HTR-8/SVneo (cell line): Measurements from ENCODE around the gene OPA1.
A peak's percentile ranks its signal among the peaks of the same experiment; 100 is the strongest.
"Not testable (repeated sequence)": the region's sequence is repeated elsewhere in the genome, so short reads cannot be mapped to it uniquely, and the experiment has no call there.

ENCODE experiments used
- DNase-seq: peaks from one replicate; pipeline ENCODE4 v3.0.0; 2011; ENCODE audit warnings: low spot score, mixed read lengths; ENCODE audit not compliant: insufficient read length
- FAIRE-seq: peaks from 2 replicates; lab custom pipeline; 2011; peaks lifted over from hg19 to GRCh38; lab: Jason Lieb, UNC

The OPA1 gene

DNA sequence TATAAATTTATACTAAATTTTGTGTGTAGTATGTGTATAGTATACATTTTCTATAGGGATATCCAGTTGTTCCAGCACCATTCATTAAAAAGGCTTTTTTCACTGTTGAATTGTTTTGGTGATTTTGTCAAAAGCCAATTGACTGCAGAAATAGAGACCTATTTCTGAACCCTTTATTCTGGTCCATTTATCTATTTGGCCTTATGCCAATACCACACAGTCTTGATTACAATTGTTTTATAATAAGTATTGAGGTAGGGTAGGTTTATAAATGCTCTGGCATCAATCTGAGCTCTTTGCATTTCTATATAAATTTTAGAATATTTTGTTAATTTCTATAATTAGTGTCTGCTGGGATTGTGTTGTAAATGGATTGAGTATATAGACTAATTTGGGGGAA lies 6.5 kb upstream of the OPA1 start:
- DNase-seq (no peak), FAIRE-seq (no peak)

DNA sequence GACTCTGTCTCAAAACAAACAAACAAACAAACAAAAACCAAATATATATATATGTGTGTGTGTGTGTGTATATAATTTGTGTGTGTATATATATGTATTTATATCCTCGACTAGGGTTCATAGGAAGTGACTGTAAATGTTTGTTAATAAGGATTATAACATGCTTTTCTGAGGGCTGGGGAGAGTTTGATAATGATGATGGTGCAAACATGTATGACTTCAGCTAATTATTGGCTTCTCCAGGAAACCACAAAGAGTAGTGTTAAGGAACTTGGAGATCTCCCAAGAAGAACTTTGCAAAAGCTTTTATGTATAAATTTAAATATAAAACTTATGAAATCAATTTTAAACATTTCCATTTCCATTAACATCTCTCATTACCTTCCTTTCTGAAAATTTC lies 3.9 kb upstream of the OPA1 start:
- no peak for FAIRE-seq
- no peak for DNase-seq

DNA sequence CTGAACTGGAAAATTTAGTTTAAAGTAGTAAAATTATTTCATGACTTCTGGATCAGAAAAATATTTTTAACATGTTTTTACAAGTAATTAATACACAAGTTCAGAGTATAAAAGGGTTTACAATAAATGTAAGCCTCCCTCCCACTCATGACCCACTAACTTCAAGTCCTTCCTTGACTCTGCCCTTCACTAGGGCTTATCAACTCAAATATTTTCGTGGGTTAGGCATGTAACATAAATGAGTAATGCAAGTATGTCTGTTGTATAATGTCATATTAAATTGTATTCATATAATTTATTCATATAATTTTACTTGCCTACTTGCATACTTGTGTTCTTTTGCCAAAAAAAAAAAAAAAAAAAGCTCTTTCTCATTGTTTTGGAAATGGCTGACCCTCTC lies 3.4 kb upstream of the OPA1 start:
- DNase-seq (no peak), FAIRE-seq (no peak)

DNA sequence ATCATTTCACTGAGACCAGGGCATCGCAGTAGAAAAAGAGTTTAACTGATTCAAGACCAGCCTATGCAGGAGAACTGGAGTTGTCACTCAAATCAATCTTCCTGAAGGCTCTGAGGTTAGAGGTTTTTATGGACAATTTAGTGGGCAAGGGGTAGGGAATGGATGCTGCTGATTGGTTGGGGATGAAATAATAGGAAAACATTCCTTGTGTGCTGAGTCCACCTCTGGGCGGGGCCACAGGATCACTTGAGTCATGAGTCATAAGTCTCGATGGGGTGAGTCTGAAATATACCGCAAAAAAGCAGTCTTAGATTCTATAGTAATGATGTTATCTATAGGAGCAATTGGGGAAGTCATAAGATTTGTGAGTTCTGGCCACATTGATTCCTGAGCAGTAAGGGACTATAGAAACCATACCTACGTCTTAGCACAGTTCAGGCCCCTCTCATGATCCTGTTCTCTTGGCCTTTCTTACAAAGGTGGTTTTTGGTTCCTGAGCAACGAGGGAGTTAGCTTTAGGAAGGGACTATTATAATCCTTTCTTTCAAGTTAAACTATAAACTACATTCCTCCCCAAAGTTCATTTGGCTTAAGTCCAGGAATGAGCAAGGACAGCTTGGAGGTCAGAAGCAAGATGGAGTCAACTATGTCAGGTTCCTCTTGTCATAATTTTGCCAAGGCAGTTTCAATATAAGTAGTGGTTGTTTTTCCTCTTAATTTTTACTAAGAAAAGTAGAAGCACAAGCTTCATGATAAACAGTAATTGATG lies 2.7 kb upstream of the OPA1 start:
- DNase-seq (peak; percentile 60), FAIRE-seq (peak; percentile 48)

DNA sequence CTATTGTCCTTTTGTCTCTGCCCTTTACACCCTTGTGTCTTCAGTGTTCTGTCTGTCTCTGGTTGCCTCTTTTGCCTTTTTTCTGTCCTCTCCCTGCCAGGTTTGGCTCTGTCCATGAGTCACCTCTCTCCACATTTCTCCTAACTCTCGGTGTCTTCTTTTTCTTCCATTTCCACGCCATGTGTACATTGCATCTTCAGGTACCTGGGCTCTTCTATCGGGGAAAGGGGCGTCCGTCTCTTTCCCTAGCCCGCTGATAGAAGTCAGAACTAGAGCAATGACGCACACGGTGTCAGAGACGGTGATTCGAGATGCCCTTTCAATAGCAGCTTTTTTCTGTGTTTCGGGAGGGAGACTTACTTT lies 641 bp downstream of the OPA1 start:
- FAIRE-seq = no peak
- peak; percentile 12 for DNase-seq

DNA sequence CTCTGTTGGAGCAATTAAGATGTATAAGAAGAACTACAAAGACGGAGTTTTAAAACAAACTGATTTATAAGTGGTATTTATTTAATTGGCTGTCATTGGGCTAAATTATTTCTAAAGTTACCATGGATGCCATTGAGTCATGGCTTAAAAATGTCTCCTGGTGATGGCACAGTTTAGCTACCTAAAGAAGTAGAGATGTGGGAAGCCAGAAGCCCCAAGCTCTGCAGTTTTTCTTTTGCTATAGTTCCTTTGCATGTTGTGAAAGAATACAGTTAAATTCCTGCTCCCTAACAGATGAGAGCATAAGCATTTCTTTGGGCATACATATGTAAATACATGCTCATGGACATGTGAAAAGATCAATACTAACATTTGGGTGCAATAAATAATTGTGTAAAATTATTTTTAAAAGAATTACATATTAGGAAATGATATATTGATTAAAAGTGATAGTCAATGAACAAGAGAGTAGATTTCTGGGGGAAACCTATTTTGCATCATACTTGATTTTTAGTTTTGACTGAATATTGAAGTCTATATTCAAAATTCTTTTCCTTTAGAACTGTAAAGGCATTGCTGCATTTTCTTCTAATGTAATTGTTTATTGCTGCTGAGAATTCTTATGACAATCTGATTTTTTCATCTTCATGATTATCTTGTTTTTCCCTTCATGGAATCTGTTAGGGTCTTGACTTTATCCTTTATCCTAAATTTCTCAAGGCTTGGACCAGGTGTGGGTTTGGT lies 2.1 kb downstream of the OPA1 start:
- no peak for FAIRE-seq

DNA sequence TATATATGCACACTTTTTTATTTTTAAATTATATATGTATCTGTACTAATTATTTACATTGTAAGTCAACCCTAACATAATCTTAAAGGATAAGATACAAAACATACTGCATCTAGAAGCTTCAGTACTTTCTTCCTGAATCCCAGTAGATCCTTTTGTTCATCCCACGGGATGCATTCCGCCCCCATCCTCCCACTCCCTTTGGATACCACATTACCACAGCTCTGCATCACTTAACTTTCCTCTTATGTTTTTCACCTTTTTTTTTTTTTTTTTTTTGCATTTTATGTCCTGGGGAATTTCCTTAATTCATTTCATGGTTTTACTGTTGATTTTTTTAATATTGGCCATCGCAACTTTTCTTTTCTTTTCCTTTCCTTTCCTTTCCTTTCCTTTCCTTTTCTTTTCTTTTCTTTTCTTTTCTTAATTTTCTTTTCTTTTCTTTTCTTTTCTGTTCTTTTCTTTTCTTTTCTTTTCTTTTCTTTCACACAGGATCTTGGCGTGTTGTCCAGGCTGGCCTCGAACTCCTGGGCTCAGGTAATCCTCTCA lies 3.0 kb downstream of the OPA1 start:
- FAIRE-seq = no peak

More for the DNA sequence above, 2.1 kb downstream of the OPA1 start:
- no peak for DNase-seq

DNA sequence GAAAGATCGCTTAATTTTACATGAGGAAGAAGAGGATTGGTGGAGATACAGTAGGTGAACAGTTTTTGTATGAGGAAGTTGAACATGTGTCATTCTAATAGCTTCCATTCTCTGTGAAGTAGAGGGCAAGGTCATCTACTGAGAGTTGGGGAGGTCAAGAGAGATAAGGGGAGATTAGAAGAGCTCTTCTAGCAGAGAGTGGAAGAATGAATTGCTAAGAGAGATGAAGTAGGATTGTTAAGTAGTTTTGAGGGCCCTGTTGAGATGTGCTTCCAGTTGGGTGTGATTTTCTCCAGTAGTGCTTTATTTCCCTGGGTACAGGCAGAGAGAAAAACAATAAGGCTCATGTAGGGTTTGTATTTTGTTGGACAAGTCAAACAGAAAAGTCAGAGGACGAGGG lies 5.2 kb downstream of the OPA1 start:
- FAIRE-seq = no peak
- DNase-seq = no peak

More for the DNA sequence above, 3.0 kb downstream of the OPA1 start:
- no peak for DNase-seq

DNA sequence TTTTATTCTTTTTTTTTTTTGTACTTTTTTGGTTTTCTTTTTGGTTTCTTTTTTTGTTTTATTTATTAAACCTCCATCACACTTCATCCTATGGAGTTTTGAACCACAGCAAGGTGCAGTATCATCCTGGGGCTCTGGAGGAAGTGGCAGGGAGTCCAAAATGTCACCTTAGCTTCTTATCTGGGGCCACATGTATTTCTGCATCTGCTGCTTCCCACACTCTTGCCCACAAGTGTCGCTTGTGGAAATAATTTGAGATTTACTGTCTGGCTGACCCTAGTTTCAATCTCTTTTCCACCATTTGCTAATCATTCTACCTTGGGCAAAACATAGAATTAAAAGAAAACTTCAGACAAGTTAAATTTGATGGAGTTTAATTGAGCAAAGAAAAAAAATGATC lies 6.4 kb downstream of the OPA1 start:
- no peak for DNase-seq
- FAIRE-seq = no peak

DNA sequence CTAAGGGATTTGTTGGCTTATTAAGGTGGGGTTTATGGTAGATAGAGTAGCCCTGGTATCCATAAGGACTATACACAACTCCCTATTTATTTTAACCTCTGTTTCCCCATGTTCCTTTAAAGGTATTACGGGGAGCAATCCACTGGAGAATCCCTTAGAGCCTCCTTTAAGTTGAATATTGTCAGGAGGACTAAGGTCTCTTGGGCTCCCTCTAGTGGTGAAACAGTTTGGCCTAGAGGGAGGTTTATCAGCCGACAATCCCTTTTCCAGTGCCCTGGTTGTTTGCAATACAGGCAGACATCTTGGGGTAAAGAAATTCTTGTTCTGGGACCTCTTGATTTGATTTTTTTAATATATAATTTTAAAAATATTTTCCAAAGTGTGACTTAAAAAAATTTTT lies 12.9 kb downstream of the OPA1 start:
- DNase-seq = peak; percentile 56
- no peak for FAIRE-seq

DNA sequence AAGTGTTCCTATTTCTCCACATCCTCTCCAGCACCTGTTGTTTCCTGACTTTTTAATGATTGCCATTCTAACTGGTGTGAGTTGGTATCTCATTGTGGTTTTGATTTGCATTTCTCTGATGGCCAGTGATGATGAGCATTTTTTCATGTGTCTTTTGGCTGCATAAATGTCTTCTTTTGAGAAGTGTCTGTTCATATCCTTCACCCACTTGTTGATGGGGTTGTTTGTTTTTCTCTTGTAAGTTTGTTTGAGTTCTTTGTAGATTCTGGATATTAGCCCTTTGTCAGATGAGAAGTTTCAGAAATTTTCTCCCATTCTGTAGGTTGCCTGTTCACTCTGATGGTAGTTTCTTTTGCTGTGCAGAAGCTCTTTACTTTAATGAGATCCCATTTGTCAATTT lies 13.9 kb downstream of the OPA1 start:
- not testable (repeated sequence) for FAIRE-seq, DNase-seq

DNA sequence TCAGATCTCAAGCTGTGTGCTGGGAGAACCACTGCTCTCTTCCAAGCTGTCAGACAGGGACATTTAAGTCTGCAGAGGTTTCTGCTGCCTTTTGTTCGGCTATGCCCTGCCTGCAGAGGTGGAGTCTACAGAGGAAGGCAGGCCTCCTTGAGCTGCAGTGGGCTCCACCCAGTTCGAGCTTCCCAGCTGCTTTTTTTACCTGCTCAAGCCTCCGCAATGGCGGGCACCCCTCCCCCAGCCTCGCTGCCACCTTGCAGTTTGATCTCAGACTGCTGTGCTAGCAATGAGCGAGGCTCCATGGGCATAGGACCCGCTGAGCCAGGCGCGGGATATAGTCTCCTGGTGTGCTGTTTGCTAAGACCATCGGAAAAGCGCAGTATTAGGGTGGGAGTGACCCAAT lies 17.5 kb downstream of the OPA1 start:
- not testable (repeated sequence) for DNase-seq, FAIRE-seq

DNA sequence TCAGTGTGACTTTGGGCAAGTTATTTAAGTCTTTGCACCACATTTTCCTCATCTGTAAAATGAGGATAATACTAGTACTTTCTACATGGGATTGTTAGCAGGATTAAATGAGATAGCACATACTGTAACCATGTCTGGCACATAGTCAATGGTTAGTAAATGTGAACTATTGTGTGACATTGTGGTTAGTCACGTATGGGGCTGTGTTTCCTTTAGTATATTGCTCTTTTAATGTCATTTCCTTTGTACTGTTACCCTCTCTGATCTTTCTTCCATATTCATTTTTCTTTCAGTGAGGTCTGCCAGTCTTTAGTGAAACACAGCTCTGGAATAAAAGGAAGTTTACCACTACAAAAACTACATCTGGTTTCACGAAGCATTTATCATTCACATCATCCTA lies 21.4 kb downstream of the OPA1 start:
- DNase-seq (no peak), FAIRE-seq (no peak)

DNA sequence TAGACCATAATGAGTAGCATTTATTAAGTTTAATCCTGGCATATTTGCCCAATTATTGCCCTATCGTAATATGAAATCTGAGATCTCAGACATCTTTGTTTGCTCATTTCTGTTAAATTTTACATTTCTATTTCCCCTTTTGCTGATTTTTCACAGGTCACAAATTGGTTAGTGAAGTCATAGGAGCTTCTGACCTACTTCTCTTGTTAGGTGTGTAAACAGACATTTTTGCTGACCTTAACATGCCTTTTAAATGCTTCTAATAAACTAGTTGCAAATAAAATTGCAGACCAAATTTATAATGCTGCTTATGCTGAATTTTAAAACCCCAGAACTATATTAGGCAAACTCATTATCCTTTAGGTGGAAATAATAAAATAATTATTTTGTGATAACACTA lies 24.6 kb downstream of the OPA1 start:
- DNase-seq (no peak), FAIRE-seq (no peak)

DNA sequence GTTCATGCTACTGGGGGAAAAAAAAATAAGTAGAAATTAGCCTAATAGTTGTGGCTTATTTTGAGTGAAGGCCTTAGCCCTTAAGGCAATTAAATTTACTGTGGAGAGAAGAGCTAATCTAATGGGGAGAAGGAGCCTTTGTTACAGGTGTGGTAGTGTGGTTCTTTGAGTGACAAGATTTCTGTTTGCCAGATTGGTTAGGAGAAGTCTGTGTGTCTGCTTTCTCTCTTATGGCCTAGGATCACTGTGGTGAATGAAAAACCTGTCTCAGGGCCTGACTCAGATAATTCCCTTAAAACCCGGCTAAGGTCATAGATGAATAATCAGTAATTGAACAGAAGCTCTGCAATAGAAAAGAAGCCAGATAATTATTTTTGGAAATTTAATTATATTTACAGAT lies 27.0 kb downstream of the OPA1 start:
- FAIRE-seq = no peak
- no peak for DNase-seq

DNA sequence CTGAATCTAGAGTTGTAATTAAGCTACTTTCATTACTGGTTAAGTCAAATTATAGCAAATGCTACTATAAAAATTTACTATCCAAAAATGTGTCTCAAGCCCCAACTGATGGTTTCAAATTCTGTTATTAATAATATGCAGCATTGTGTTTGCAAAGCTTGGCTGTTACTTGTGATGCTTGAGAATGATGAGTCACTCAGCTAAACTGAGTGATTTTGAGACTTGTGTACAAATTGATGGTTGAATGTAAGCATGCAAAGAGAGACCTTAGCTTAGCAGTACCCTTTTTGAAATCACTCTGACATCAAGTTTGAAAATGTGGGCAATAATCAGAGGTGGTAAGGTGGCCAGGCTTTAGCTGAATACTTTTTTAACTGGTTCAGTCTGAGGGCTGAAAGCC lies 27.6 kb downstream of the OPA1 start:
- DNase-seq = no peak
- FAIRE-seq = no peak

DNA sequence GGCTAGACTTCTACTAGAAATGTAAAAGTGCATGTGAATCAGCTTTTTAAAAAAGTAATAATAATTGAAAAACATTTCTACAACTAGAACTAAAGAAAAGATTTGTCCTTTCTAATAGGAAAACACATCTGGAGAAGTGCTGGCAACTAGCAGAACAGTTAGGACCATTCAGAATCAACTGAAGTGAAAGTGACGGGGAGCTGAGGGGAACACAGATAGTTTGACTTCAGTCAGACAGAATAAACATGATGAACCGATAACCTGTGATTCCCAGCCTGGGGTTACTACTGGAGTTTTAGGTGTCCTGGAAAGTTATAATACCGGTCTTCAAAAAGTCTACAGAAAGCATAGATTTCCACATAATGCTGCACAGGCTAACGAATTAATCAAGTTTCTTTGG lies 28.1 kb downstream of the OPA1 start:
- no peak for FAIRE-seq
- DNase-seq = no peak

DNA sequence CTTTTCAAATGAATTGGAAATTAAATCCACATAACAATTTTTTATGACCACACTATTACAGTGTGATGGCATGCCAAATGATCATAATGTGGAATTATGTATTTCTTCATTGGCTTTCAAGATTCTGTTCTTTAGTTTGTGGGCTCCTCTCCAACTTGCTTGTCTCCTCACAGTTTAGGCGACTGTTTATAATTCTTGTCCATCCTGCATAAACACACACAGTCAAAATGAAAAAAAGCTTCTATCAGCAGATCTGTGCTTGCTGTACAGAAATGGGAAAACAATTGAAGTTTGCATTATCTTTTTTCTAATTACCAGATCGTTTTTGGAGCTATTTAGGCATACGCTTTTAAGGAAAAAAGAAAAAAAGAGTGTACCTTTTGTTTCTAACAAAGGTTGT lies 37.0 kb downstream of the OPA1 start:
- FAIRE-seq = no peak
- DNase-seq = no peak

DNA sequence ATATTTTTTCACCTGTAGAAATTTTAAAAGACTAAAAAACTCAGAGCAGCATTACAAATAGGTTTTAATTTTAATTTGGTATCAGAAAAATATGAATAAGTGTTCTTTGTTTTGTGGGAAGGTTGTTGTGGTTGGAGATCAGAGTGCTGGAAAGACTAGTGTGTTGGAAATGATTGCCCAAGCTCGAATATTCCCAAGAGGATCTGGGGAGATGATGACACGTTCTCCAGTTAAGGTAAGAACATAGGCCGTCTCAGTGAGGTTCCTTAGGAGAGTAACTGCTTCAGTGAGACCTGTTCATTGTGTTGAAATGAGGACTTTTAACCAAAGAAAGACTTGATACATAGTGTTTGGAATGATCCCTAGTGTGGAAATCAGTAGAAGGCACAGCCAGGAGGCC lies 44.8 kb downstream of the OPA1 start:
- DNase-seq = no peak
- FAIRE-seq = no peak

DNA sequence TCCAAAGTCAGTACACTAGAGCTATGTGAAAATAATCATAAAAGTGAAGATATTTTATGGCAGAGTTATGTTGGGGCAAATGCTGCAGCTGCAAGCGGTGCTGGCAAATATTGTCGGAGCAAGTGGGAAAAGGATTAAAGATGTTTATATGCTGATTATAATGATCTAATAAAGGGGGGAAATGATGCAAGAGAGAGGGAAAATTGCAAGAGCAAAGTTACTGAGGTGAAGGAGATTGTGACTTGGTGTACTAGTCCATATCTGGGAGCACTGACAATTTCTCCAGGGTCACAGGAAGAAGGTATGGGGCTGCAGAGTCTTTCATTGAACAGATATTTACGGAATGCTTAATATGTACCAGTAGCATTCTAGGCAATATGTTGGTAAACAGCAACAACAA lies 45.8 kb downstream of the OPA1 start:
- DNase-seq (no peak), FAIRE-seq (no peak)

DNA sequence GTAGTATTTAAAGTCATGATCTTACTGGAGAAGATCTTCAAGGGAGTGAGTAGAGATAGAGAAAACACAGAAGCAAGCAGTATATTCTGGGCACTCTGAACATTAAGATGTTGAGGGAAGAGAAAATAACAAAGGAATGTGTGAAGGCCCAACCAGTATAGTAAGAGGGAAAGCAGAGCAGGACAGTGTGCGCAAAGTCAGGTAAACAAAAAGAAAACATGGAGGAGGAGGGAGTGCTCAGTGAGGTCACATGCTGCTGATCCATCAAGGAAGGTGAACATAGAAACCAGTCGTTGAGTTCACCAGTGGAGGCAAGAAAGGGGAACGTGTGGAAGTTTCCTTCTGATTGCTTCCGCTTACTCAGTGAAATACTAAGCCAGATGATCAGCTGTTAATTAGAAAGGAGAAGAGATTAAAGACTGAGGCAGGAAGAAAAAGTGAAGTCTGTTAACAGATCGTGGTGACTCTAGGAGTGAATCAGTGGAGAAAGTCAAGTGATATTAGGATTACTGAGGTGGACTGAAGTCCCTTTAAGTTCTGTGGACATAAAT lies 47.2 kb downstream of the OPA1 start:
- FAIRE-seq = no peak
- no peak for DNase-seq
